ENCODE measurements around the gene ABCD3. TPM values are rescaled to one million over a fixed set of nuclear protein-coding genes. Genes with fewer than 3 reads are reported as not detected.

The ABCD3 gene
- total RNA-seq, 1 donor from 2014 or later = 61.4 TPM

DNA sequence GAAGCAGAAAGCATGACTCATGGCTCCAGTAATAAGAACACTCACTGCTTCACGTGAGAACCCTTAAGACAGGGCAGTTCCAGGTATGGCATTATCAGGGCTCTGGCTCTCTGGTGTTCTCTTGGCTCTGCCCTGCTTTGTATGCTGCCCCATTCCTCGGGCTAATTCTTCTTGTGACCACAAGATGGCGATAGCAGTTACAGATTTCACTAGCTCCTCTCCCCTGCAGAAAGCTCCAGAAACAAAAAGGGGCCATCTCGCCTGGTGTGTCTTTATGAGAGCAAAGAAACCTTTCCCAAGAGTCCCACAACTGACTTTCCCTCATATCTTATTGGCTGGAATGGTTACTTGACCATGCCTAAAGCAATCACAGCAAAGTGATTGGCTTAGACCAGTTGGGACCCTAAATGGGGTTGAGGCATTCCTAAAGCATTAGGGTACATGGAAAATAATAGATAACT lies 63.3 kb downstream of the ABCD3 start:
- peak; percentile 11 for DNase-seq (ENCODE audit: low spot score)
- Mint-ChIP-seq H3K36me3 (ENCODE audit: low read depth) (peaks cover 38% of the 10 kb centered on the region), H3K27me3 (ENCODE audit: low read depth) (no peaks in the 10 kb centered on the region), H3K4me1 (ENCODE audit: low read depth) (peaks cover 6% of the 10 kb centered on the region), H3K9me3 (no peaks in the 10 kb centered on the region), H3K4me3 (ENCODE audit: low read depth) (no peak overlapping the region), H3K27ac (no peak overlapping the region)
- intact Hi-C loops (cut with micrococcal nuclease) = loop anchor here (1.0 kb wide), 1 partner anchor 325 kb away; no protein-coding TSS in a partner anchor

DNA sequence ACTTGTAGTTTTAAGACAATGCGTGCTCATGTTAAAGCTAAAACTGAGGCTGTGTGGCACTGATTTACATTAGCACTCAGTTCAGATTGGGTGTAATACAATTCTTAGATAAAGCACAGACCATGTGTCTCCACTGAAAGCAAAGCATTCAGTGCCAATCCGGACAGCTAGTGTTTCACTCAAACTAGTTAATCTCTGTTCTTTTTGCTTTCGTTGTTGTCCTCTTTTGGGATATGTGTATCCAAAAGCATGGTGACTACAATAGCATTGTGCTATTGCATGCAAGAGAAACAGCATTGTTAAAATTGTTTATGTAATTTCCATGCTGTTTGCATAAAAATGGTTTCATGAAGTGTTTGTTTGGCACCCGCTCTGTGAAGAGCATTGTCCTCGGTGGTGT lies 68.8 kb downstream of the ABCD3 start:
- Mint-ChIP-seq H3K27me3 (ENCODE audit: low read depth) (no peaks in the 10 kb centered on the region), H3K36me3 (ENCODE audit: low read depth) (peaks cover 55% of the 10 kb centered on the region), H3K27ac (no peak overlapping the region), H3K4me1 (ENCODE audit: low read depth) (peaks cover 17% of the 10 kb centered on the region), H3K9me3 (no peaks in the 10 kb centered on the region), H3K4me3 (ENCODE audit: low read depth) (no peak overlapping the region)
- no peak for DNase-seq (ENCODE audit: low spot score)
- intact Hi-C loops (cut with micrococcal nuclease) = no loop called here

DNA sequence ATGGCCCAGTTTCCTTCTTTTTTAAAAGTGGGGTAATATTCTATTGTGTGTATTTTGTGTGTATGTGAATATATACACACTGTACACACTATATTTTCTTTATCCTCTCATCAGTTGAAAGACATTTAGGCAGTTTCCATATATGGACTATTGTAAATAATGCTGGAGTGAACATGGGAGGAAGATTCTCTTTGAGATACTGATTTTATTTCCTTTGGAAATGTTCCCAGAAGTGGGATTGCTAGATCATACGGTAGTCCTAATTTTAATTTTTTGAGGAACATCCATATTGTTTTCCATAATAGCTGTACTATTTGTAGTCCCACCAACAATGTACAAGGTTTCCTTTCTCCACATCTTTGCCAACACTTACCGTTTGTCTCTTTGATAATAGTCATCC lies 72.4 kb downstream of the ABCD3 start:
- no peak for DNase-seq (ENCODE audit: low spot score)
- Mint-ChIP-seq H3K36me3 (ENCODE audit: low read depth) (peaks cover 51% of the 10 kb centered on the region), H3K9me3 (no peaks in the 10 kb centered on the region), H3K4me3 (ENCODE audit: low read depth) (no peak overlapping the region), H3K27ac (no peak overlapping the region), H3K4me1 (ENCODE audit: low read depth) (peaks cover 17% of the 10 kb centered on the region), H3K27me3 (ENCODE audit: low read depth) (no peaks in the 10 kb centered on the region)
- intact Hi-C loops (cut with micrococcal nuclease) = no loop called here

DNA sequence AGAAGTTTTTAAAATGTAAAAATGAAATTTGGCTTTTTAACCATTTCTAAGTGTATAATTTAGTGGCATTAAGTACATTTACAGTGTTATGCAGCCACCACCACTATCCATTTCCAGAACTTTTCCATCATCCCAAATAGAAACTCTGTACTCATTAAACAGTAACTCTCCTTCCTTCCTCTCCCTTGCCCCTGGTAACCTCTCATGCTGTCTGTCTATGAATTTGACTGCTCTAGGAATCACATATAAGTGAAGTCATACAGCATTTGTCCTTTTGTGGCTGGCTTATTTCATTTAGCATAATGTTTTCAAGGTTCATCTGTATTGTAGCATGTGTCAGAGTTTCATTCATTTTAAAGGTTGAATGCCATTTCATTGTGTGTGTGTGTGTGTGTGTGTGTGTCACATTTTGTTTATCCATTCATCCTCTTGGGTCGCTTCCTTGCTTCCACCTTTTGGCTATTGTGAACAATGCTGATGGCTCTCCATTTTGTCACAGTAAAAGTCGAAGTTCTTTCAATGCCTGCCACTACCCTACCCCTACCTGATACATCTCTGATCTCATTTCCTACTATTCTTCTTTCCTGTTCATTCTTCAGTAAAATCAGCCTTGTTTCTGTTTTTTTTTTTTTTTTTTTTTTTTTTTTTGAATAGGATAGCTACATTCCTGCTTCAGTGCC lies 78.0 kb downstream of the ABCD3 start:
- Mint-ChIP-seq H3K27ac (no peak overlapping the region), H3K4me1 (ENCODE audit: low read depth) (no peaks in the 10 kb centered on the region), H3K36me3 (ENCODE audit: low read depth) (peaks cover 50% of the 10 kb centered on the region), H3K9me3 (no peaks in the 10 kb centered on the region), H3K27me3 (ENCODE audit: low read depth) (no peaks in the 10 kb centered on the region), H3K4me3 (ENCODE audit: low read depth) (no peak overlapping the region)
- intact Hi-C loops (cut with micrococcal nuclease) = no loop called here
- no peak for DNase-seq (ENCODE audit: low spot score)

DNA sequence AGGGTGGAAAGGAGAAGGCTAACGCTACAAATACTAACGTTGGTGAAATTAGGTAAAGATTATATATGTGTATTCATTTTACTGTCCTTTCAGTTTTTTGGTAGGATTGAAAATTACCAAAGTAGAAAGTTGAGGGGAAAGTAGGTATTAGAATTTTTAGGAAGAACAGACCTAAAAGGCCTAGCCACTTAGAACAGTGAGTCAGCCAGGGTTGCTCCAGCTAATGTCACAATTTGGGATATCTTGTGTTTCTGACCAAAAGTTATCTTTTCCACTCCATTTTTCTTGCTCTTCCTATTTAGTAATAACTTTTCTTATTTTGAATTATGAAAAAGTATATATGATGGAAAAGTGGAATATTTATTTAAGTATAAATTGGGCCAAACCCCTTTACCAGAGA lies 83.2 kb downstream of the ABCD3 start:
- Mint-ChIP-seq H3K36me3 (ENCODE audit: low read depth) (peaks cover 61% of the 10 kb centered on the region), H3K27ac (no peak overlapping the region), H3K4me1 (ENCODE audit: low read depth) (peaks cover 9% of the 10 kb centered on the region), H3K4me3 (ENCODE audit: low read depth) (no peak overlapping the region), H3K27me3 (ENCODE audit: low read depth) (no peaks in the 10 kb centered on the region), H3K9me3 (no peaks in the 10 kb centered on the region)
- intact Hi-C loops (cut with micrococcal nuclease) = no loop called here
- no peak for DNase-seq (ENCODE audit: low spot score)

DNA sequence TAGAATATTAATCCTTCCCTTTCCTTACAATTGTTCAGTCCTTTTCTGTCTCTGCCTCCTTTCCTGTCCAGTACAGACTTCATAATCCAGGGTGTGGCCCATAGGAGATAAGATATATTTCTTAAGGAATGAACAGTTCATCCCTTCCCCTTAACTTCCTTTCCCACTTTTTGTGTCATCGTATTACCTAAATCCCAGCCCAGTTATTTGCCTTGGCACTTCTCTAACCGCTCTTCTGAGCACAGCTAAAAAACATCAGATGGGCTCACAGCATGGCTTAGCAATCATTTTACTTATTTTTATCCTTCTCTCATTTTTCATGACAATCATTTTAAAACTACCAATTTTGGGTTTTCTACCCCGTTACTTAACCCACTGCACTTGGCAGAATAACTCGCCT lies 83.7 kb downstream of the ABCD3 start:
- DNase-seq (ENCODE audit: low spot score) = no peak
- H3K4me1 Mint-ChIP-seq (ENCODE audit: low read depth) = peaks cover 9% of the 10 kb centered on the region
- H3K9me3 Mint-ChIP-seq = no peaks in the 10 kb centered on the region
- no peak overlapping the region for H3K4me3 Mint-ChIP-seq (ENCODE audit: low read depth)
- H3K27me3 Mint-ChIP-seq (ENCODE audit: low read depth) = no peaks in the 10 kb centered on the region
- H3K36me3 Mint-ChIP-seq (ENCODE audit: low read depth) = peaks cover 62% of the 10 kb centered on the region
- intact Hi-C loops (cut with micrococcal nuclease) = no loop called here
- no peak overlapping the region for H3K27ac Mint-ChIP-seq

DNA sequence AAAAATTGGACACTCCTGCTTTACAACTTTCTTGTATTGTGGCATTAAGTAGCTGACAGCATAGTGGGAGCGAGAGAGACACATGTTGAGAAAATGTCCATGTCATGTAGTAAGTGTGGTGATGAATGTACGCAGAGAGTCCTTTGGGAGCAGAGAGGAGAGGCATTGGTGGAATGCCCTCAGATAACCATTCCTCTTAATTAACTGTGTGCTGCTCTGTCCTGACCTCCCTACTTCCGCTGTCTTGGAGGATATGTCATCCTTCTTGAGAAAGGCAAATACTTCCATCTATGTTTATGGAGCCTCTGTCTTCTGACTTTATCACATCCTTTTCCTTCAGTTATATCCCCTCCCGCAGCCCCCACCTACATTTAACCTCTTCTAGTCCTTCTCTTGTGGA lies 85.0 kb downstream of the ABCD3 start:
- intact Hi-C loops (cut with micrococcal nuclease) = no loop called here
- H3K4me3 Mint-ChIP-seq (ENCODE audit: low read depth) = no peak overlapping the region
- peaks cover 9% of the 10 kb centered on the region for H3K4me1 Mint-ChIP-seq (ENCODE audit: low read depth)
- no peaks in the 10 kb centered on the region for H3K9me3 Mint-ChIP-seq
- no peak overlapping the region for H3K27ac Mint-ChIP-seq
- peaks cover 68% of the 10 kb centered on the region for H3K36me3 Mint-ChIP-seq (ENCODE audit: low read depth)
- DNase-seq (ENCODE audit: low spot score) = no peak
- H3K27me3 Mint-ChIP-seq (ENCODE audit: low read depth) = no peaks in the 10 kb centered on the region

DNA sequence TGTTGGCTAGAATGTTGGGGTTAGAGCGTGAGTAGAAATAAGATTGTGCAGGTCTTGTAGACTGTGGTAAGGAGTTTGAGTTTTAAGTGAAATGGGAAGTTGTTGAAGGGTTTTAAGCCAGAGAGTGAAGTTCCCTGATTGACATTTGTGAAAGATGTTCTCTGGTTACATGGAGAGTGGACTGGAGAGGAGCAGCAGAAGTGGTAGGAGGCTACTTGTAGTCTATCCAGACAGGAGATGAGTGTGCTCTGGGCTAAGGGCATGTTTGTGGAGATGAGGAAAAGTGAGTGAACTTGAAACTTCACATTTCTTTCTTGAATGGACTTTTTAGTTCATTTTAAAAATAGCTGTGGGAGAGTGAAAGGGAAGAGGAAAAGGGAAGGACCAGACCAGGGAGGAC lies 86.4 kb downstream of the ABCD3 start:
- Mint-ChIP-seq H3K36me3 (ENCODE audit: low read depth) (peaks cover 69% of the 10 kb centered on the region), H3K27me3 (ENCODE audit: low read depth) (no peaks in the 10 kb centered on the region), H3K27ac (peak overlapping the region; percentile 20), H3K4me1 (ENCODE audit: low read depth) (peaks cover 9% of the 10 kb centered on the region), H3K4me3 (ENCODE audit: low read depth) (no peak overlapping the region), H3K9me3 (no peaks in the 10 kb centered on the region)
- no peak for DNase-seq (ENCODE audit: low spot score)
- intact Hi-C loops (cut with micrococcal nuclease) = no loop called here

DNA sequence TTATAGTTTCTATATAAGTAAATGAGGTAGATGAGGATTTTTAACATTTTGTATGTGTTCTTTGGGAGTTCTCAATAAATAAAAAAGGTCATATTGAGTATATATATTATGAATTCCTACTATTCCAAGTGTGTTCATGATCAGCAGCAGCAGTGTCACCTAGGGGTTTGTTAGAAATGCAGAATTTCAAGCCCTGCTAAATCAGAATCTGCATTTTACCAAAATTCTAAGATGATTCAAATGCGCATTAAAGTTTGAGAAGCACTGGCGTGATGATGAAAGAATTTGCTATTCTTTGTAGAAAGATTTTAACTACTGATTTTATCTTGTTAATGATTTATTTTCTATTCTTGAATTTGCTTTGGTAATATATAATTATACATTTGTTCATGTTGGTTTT lies 94.6 kb downstream of the ABCD3 start:
- H3K9me3 Mint-ChIP-seq = no peaks in the 10 kb centered on the region
- DNase-seq (ENCODE audit: low spot score) = no peak
- peaks cover 34% of the 10 kb centered on the region for H3K36me3 Mint-ChIP-seq (ENCODE audit: low read depth)
- no peaks in the 10 kb centered on the region for H3K27me3 Mint-ChIP-seq (ENCODE audit: low read depth)
- H3K27ac Mint-ChIP-seq = no peak overlapping the region
- H3K4me3 Mint-ChIP-seq (ENCODE audit: low read depth) = no peak overlapping the region
- H3K4me1 Mint-ChIP-seq (ENCODE audit: low read depth) = no peaks in the 10 kb centered on the region
- intact Hi-C loops (cut with micrococcal nuclease) = no loop called here

DNA sequence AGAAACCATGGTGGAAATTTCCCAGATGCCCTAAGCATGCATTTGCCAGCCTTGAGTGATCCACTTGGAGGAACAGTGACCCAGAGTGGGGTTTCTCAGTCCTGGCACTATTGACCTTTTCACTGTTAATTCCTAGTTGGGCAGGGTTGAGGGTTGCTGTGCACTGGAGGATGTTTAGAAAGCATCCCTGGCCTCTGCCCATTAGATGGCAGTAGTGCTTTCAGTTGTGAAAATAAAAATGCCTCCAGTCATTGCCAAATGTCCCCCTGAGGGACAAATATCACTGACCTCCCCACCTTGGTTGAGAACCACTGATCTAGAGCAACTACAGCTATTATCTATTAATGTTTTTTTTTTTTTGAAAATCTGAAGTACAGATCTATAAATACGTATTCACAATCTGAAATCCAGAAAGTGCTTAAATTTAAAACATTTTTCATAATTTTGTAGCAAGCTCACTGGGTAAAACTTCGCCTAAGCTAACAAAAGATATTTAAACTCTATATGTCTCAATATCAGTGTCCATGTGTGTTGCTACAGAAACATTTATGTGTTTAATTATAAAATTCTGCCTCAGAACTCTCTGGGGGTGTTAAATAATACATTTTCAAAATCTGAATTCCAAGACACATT lies 96.0 kb downstream of the ABCD3 start:
- Mint-ChIP-seq H3K4me3 (ENCODE audit: low read depth) (no peak overlapping the region), H3K36me3 (ENCODE audit: low read depth) (peaks cover 23% of the 10 kb centered on the region), H3K9me3 (no peaks in the 10 kb centered on the region), H3K27me3 (ENCODE audit: low read depth) (no peaks in the 10 kb centered on the region), H3K27ac (no peak overlapping the region), H3K4me1 (ENCODE audit: low read depth) (no peaks in the 10 kb centered on the region)
- no peak for DNase-seq (ENCODE audit: low spot score)
- intact Hi-C loops (cut with micrococcal nuclease) = no loop called here

DNA sequence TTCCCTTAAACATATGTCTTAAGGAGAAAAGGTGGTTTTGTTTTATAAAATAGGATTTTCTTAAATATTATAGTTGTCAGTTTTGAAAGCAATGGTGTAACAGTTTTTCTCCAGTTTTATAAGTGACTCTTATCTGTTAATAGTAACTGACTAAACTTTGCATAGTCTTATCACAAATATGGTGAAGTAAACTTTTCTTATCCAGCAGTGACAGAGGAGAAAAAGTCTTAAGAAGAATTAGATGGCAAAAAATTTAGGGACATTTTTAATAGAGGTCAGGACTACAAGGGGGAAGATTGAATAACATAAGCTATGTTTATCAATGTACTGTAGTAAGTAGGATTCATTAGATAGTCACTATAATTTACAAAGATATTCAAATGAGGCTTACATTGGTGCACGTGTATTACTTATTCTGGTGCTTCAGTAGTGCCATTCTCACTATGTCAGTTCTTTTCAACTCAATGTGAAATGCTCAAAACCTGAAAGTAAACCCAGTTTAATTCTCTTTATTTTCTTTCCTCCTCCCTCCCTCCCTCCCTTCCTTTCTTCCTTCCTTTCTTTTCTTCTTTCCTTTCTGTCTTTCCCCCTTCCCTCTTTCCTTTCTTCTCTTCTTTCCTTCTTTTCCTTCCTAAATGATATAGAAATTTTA lies 97.2 kb downstream of the ABCD3 start:
- intact Hi-C loops (cut with micrococcal nuclease) = no loop called here
- Mint-ChIP-seq H3K36me3 (ENCODE audit: low read depth) (peaks cover 18% of the 10 kb centered on the region), H3K27ac (no peak overlapping the region), H3K4me3 (ENCODE audit: low read depth) (no peak overlapping the region), H3K4me1 (ENCODE audit: low read depth) (no peaks in the 10 kb centered on the region), H3K9me3 (no peaks in the 10 kb centered on the region), H3K27me3 (ENCODE audit: low read depth) (no peaks in the 10 kb centered on the region)
- no peak for DNase-seq (ENCODE audit: low spot score)

DNA sequence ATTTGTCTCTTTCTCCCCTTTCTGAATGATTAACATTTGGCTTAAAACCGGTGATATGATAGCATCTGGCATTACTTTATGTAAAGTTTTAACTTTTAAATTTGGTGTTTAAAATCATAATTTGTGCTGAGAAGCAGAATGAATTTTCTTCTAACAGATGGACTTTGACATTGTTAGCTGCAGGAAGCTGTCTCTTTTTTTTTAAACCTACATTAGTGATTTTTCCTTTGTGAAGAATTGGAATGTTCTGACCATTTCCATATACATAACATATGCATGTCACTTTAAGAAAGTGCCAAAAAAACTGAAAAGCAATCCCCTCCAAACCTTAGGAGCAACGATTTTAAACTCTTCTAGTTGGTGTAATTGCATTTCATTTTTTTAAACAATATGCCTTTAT lies 101.2 kb downstream of the ABCD3 start:
- Mint-ChIP-seq H3K4me3 (ENCODE audit: low read depth) (no peak overlapping the region), H3K9me3 (no peaks in the 10 kb centered on the region), H3K4me1 (ENCODE audit: low read depth) (no peaks in the 10 kb centered on the region), H3K36me3 (ENCODE audit: low read depth) (peaks cover 11% of the 10 kb centered on the region), H3K27me3 (ENCODE audit: low read depth) (no peaks in the 10 kb centered on the region), H3K27ac (no peak overlapping the region)
- intact Hi-C loops (cut with micrococcal nuclease) = no loop called here
- DNase-seq (ENCODE audit: low spot score) = no peak

DNA sequence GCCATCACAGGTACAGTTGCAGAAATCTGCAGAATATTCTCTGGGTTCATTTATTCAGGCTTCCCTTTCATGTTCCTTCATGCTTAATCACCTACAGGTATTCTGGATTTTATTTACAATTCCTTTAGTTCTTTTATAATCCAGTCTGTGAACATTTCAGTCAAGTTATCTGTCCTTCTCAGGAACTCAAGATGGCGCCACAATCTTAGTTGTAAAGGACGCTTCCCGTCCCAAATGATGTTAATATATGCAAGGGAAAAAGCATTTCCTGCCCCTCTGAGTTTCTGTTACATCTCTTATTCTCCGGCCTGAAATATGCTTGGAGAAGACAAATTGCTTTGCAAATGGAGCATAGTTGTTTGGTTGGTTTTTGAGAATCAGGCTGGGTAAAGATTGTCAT lies 104.1 kb downstream of the ABCD3 start:
- H3K4me3 Mint-ChIP-seq (ENCODE audit: low read depth) = no peak overlapping the region
- no peak for DNase-seq (ENCODE audit: low spot score)
- H3K4me1 Mint-ChIP-seq (ENCODE audit: low read depth) = no peaks in the 10 kb centered on the region
- H3K27me3 Mint-ChIP-seq (ENCODE audit: low read depth) = peaks cover 6% of the 10 kb centered on the region
- H3K36me3 Mint-ChIP-seq (ENCODE audit: low read depth) = peaks cover 4% of the 10 kb centered on the region
- intact Hi-C loops (cut with micrococcal nuclease) = loop anchor here (5.0 kb wide), 1 partner anchor 285 kb away; no protein-coding TSS in a partner anchor
- no peaks in the 10 kb centered on the region for H3K9me3 Mint-ChIP-seq
- H3K27ac Mint-ChIP-seq = no peak overlapping the region

Data from activated T-helper 2 cell treated with anti-CD3 and anti-CD28 coated beads, Interferon-gamma antibody, Interleukin-2, Interleukin-4, amounts not matched to agents 10 μg/mL and 5 μg/mL and 100 μg/mL, durations not matched to agents 14 hours and 24 hours and 36 hours (primary cell).